Loucy (cell line): Measurements from ENCODE around the gene PSMC3.

ENCODE experiments used
- CTCF ChIP-seq: fragments of 200-600 bp; sonication (generic); conservative IDR thresholded peaks from 2 replicates; pipeline ENCODE4 v1.5.1; 2014; ENCODE audit warnings: mild to moderate bottlenecking, antibody characterized with exemption, low read length
- EZH2phosphoT487 ChIP-seq: fragments of 200-600 bp; IDR thresholded peaks from 2 replicates; pipeline ENCODE4 v1.6.1; 2018; ENCODE audit warnings: antibody characterized with exemption, mild to moderate bottlenecking, moderate library complexity, borderline replicate concordance

GRCh38 chr11:47453365-47453764 is 27.1 kb upstream of the PSMC3 start:
- TF ChIP-seq CTCF (no peak), EZH2phosphoT487 (no peak)
